BE2C (cell line): ENCODE measurements around the gene ULBP2.

Experiments
- DNase-seq: peaks from one replicate; pipeline ENCODE4 v3.0.0-alpha.2; 2020
- H3K27me3 ChIP-seq: fragments of 250-450 bp; sonication (Bioruptor Pico); 2 replicates; pipeline ENCODE4 v1.5.1; 2020; ENCODE audit warnings: mild to moderate bottlenecking
- H3K36me3 ChIP-seq: fragments of 250-450 bp; sonication (Bioruptor Pico); 2 replicates; pipeline ENCODE4 v1.5.1; 2020; ENCODE audit warnings: mild to moderate bottlenecking
- H3K4me1 ChIP-seq: fragments of 250-450 bp; sonication (Bioruptor Pico); 2 replicates; pipeline ENCODE4 v1.5.1; 2020
- H3K4me3 ChIP-seq: 2 replicates; pipeline ENCODE4 v1.5.1; 2011; ENCODE audit warnings: low read depth, low read length
- H3K9me3 ChIP-seq: fragments of 250-450 bp; sonication (Bioruptor Pico); 2 replicates; pipeline ENCODE4 v1.5.1; 2020
- CTCF ChIP-seq: IDR thresholded peaks from 2 replicates; pipeline ENCODE4 v1.5.1; 2012; ENCODE audit warnings: mild to moderate bottlenecking, low read depth, low read length

The ULBP2 gene

GRCh38 chr6:149974825-149975224 is 33.0 kb downstream of the ULBP2 start:
- no peak for DNase-seq
- TF ChIP-seq CTCF: no peak
- H3K36me3 ChIP-seq: no peaks in the 10 kb centered on the region
- H3K4me3 ChIP-seq: no peak overlapping the region
- no peaks in the 10 kb centered on the region for H3K9me3 ChIP-seq
- no peaks in the 10 kb centered on the region for H3K4me1 ChIP-seq
- peaks cover 16% of the 10 kb centered on the region; the same call in 1 of the 2 replicates for H3K27me3 ChIP-seq

GRCh38 chr6:149975400-149975799 is 33.6 kb downstream of the ULBP2 start:
- DNase-seq: no peak
- peaks cover 16% of the 10 kb centered on the region; the same call in 1 of the 2 replicates for H3K27me3 ChIP-seq
- no peaks in the 10 kb centered on the region for H3K36me3 ChIP-seq
- no peaks in the 10 kb centered on the region for H3K9me3 ChIP-seq
- TF ChIP-seq CTCF: no peak
- H3K4me1 ChIP-seq: no peaks in the 10 kb centered on the region
- H3K4me3 ChIP-seq: no peak overlapping the region

DNA sequence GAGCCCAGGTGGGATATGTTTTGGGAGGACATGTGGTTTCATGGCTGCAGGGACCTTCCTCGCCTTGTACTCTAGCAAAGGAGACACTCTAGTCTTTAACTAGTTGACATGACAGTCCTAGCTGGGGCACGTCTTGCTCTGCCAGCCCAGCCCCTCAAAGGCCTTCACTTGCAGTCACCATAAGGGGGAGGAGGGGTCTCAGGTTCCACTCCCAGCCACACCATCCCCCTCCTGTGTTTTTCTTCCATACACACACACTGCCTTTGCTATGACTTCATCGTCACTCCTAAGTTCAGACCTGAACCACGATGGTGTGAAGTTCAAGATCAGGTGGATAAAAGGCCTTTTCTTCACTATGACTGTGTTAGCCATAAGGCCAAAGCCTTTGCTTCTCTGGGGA is 35.4 kb downstream of the ULBP2 start:
- H3K36me3 ChIP-seq: no peaks in the 10 kb centered on the region
- peaks cover 19% of the 10 kb centered on the region; the same call in 1 of the 2 replicates for H3K27me3 ChIP-seq
- no peaks in the 10 kb centered on the region for H3K9me3 ChIP-seq
- no peaks in the 10 kb centered on the region for H3K4me1 ChIP-seq
- no peak for TF ChIP-seq CTCF
- H3K4me3 ChIP-seq: no peak overlapping the region
- no peak for DNase-seq

DNA sequence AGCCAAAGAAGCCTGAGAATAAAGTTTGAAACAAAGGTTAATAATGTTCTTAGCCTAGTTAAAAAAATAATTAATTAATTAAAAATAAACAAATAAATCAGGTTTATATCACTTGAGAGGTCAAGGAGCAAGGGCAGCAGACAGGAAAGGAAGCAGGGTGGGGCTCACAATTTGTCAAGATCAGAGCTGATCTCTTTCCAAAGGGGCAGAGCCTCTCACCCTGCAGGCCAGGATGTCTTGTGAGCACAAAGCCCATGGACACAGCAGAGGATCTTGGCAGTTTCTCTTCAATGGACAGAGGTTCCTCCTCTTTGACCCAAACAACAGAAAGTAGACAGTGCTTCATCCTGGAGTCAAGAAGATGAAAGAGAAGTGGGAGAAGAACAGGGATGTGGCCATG is 36.8 kb downstream of the ULBP2 start:
- no peaks in the 10 kb centered on the region for H3K9me3 ChIP-seq
- H3K4me3 ChIP-seq: no peak overlapping the region
- no peaks in the 10 kb centered on the region for H3K4me1 ChIP-seq
- TF ChIP-seq CTCF: no peak
- no peak for DNase-seq
- H3K27me3 ChIP-seq: peaks cover 27% of the 10 kb centered on the region; the same call in 1 of the 2 replicates
- no peaks in the 10 kb centered on the region for H3K36me3 ChIP-seq

- Histone ChIP-seq H3K36me3 (no peaks in the 10 kb centered on the region), H3K27me3 (peaks cover 24% of the 10 kb centered on the region; the same call in 1 of the 2 replicates), H3K9me3 (no peaks in the 10 kb centered on the region), H3K4me3 (no peak overlapping the region), H3K4me1 (no peaks in the 10 kb centered on the region)
- no peak for TF ChIP-seq CTCF
- no peak for DNase-seq
Observed at GRCh38 chr6:149979293-149979692, 37.5 kb downstream of the ULBP2 start.

DNA sequence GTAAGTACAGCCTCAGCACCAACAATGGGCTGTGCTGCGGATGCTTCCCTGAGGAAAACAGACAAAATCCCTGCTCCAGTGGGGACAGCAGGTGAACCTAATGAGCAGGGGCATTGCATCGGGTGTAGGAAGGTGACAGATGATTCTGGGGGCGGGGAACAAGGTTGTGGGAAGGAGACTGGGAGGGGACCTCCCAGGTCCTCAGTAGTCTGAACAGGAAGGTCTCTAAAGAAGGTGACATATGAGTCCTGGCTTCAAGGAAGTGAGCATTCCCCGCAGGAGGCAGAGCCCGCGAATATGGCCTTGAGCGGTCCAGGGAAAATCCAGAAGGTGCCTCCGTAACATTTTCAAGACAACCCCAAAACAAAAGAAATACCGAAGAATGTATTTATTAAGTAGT is 41.3 kb downstream of the ULBP2 start:
- H3K4me1 ChIP-seq: no peaks in the 10 kb centered on the region
- no peaks in the 10 kb centered on the region for H3K9me3 ChIP-seq
- H3K27me3 ChIP-seq: peaks cover 44% of the 10 kb centered on the region
- no peaks in the 10 kb centered on the region for H3K36me3 ChIP-seq
- no peak for TF ChIP-seq CTCF
- no peak overlapping the region for H3K4me3 ChIP-seq
- DNase-seq: no peak
